Esophagus squamous epithelium (tissue), 4 donors: ENCODE results near the gene CHRM1.
"Not testable (repeated sequence)": the region's sequence is repeated elsewhere in the genome, so short reads cannot be mapped to it uniquely, and the experiment has no call there.

ENCODE experiments used
- POLR2A ChIP-seq, 4 donors: fragments of 450-650 bp; IDR thresholded peaks; one replicate each; pipeline ENCODE4 v1.6.1; 2017; ENCODE audit warnings: antibody characterized with exemption in 4 of 4, mild to moderate bottlenecking in 4 of 4, moderate library complexity in 3 of 4
- TF ChIP-seq, protein P1 (sequence below), 6 experiments: fragments of 450-650 bp in 4 of 6; fragments of 200-600 bp in 2 of 6; sonication (generic) in 2 of 6; IDR thresholded peaks; one replicate each; pipeline ENCODE4 v1.5.1; 2016 to 2019; ENCODE audit warnings: antibody characterized with exemption in 6 of 6, mild to moderate bottlenecking in 4 of 6, moderate library complexity in 4 of 6

DNA sequence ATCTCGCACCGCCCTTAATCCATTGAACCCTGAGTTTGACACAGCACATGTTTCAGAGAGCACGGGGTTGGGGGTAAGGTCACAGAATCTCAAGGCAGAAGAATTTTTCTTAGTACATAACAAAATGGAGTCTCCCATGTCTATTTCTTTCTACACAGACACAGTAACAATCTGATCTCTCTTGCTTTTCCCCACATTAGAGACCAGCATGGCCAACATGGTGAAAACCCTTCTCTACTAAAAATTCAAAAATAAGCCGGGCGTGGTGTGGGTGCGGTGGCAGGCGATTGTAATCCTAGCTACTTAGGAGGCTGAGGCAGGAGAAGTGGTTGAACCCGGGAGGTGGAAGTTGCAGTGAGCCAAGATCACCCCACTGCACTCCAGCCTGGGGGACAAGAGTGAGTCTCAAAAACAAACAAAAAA lies 61.9 kb downstream of the CHRM1 start:
- TF ChIP-seq, protein P1, sequence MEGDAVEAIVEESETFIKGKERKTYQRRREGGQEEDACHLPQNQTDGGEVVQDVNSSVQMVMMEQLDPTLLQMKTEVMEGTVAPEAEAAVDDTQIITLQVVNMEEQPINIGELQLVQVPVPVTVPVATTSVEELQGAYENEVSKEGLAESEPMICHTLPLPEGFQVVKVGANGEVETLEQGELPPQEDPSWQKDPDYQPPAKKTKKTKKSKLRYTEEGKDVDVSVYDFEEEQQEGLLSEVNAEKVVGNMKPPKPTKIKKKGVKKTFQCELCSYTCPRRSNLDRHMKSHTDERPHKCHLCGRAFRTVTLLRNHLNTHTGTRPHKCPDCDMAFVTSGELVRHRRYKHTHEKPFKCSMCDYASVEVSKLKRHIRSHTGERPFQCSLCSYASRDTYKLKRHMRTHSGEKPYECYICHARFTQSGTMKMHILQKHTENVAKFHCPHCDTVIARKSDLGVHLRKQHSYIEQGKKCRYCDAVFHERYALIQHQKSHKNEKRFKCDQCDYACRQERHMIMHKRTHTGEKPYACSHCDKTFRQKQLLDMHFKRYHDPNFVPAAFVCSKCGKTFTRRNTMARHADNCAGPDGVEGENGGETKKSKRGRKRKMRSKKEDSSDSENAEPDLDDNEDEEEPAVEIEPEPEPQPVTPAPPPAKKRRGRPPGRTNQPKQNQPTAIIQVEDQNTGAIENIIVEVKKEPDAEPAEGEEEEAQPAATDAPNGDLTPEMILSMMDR (IDR thresholded peaks at IDR 0.05): not testable (repeated sequence)
- TF ChIP-seq POLR2A (IDR thresholded peaks at IDR 0.05): not testable (repeated sequence)
